ENCODE data around the gene AFAP1. TPM values are rescaled to one million over a fixed set of nuclear protein-coding genes. Genes with fewer than 3 reads are reported as not detected.

Gene AFAP1
- total RNA-seq, 1 experiment from 2014 or later, result 27.6 TPM

- POLR2A ChIA-PET, result no interaction called here
- Mint-ChIP-seq H3K9me3 (ENCODE audit: unreplicated experiment) (no peaks in the 10 kb centered on the region), H3K4me1 (ENCODE audit: low read depth, unreplicated experiment) (no peaks in the 10 kb centered on the region), H3K36me3 (ENCODE audit: insufficient read depth, unreplicated experiment) (no peaks in the 10 kb centered on the region), H3K4me3 (ENCODE audit: unreplicated experiment) (no peak overlapping the region), H3K27me3 (ENCODE audit: insufficient read depth, unreplicated experiment) (no peaks in the 10 kb centered on the region), H3K27ac (ENCODE audit: unreplicated experiment) (no peak overlapping the region)
- CTCF ChIA-PET, result no interaction called here
- intact Hi-C loops (cut with micrococcal nuclease; ENCODE audit: unreplicated experiment), result no loop called here
- no peaks in the 10 kb centered on the region for H3K36me3 ChIP-seq (ENCODE audit: control insufficient read depth, insufficient read depth, low read length)
- DNase-seq, result no peak
- TF ChIP-seq, protein P1, sequence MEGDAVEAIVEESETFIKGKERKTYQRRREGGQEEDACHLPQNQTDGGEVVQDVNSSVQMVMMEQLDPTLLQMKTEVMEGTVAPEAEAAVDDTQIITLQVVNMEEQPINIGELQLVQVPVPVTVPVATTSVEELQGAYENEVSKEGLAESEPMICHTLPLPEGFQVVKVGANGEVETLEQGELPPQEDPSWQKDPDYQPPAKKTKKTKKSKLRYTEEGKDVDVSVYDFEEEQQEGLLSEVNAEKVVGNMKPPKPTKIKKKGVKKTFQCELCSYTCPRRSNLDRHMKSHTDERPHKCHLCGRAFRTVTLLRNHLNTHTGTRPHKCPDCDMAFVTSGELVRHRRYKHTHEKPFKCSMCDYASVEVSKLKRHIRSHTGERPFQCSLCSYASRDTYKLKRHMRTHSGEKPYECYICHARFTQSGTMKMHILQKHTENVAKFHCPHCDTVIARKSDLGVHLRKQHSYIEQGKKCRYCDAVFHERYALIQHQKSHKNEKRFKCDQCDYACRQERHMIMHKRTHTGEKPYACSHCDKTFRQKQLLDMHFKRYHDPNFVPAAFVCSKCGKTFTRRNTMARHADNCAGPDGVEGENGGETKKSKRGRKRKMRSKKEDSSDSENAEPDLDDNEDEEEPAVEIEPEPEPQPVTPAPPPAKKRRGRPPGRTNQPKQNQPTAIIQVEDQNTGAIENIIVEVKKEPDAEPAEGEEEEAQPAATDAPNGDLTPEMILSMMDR (IDR thresholded peaks at IDR 0.05; ENCODE audit: insufficient read depth in 1 of 2, low read depth in 1 of 2, low read length in 1 of 2, severe bottlenecking in 1 of 2, unreplicated experiment in 1 of 2), result no peak
- no peaks in the 10 kb centered on the region; the same call in 1 of the 2 replicates for H3K9me3 ChIP-seq
- no TSS peak for BruUV-seq (replicated peaks)
- H3K4me3 ChIP-seq (ENCODE audit: low read depth, low read length), result no peak overlapping the region
- H3K4me1 ChIP-seq, result peaks cover 4% of the 10 kb centered on the region
- no peaks in the 10 kb centered on the region for H3K27me3 ChIP-seq (replicated peaks; ENCODE audit: control insufficient read depth, insufficient read depth, low read length)
Measured at GRCh38 chr4:7709431-7709830, 230.2 kb downstream of the AFAP1 start.

- ChIA-PET CTCF (no interaction called here), POLR2A (no interaction called here)
- BruUV-seq (replicated peaks), result no TSS peak
- H3K4me3 Mint-ChIP-seq (ENCODE audit: unreplicated experiment), result no peak overlapping the region
- H3K36me3 Mint-ChIP-seq (ENCODE audit: insufficient read depth, unreplicated experiment), result no peaks in the 10 kb centered on the region
- TF ChIP-seq, protein P1 (IDR thresholded peaks at IDR 0.05; ENCODE audit: insufficient read depth in 1 of 2, low read depth in 1 of 2, low read length in 1 of 2, severe bottlenecking in 1 of 2, unreplicated experiment in 1 of 2), result no peak
- no peak for DNase-seq
- H3K4me1 Mint-ChIP-seq (ENCODE audit: low read depth, unreplicated experiment), result no peaks in the 10 kb centered on the region
- intact Hi-C loops (cut with micrococcal nuclease; ENCODE audit: unreplicated experiment), result no loop called here
- no peaks in the 10 kb centered on the region for H3K27me3 ChIP-seq (replicated peaks; ENCODE audit: control insufficient read depth, insufficient read depth, low read length)
- H3K9me3 Mint-ChIP-seq (ENCODE audit: unreplicated experiment), result no peaks in the 10 kb centered on the region
- no peaks in the 10 kb centered on the region; the same call in 1 of the 2 replicates for H3K9me3 ChIP-seq
- H3K27ac Mint-ChIP-seq (ENCODE audit: unreplicated experiment), result no peak overlapping the region
- H3K36me3 ChIP-seq (ENCODE audit: control insufficient read depth, insufficient read depth, low read length), result no peaks in the 10 kb centered on the region
- H3K4me3 ChIP-seq (ENCODE audit: low read depth, low read length), result no peak overlapping the region
- H3K4me1 ChIP-seq, result peaks cover 4% of the 10 kb centered on the region
- H3K27me3 Mint-ChIP-seq (ENCODE audit: insufficient read depth, unreplicated experiment), result no peaks in the 10 kb centered on the region
Measured at GRCh38 chr4:7708981-7709380, 230.7 kb downstream of the AFAP1 start.

Other genes starting within 250 kb of the AFAP1 start
- gene ABLIM2, start 219.0 kb upstream of the AFAP1 start, total RNA-seq (2022), result 0.23 TPM in 1 of 2 replicates, not detected in the other

Measured in Caco-2 (cell line).